WTC11 (cell line): ENCODE measurements around the gene MRGPRF. TPM values are rescaled to one million over a fixed set of nuclear protein-coding genes. Genes with fewer than 3 reads are reported as not detected.
A peak's percentile ranks its signal among the peaks of the same experiment; 100 is the strongest.

Source experiments
- ATAC-seq: fragments of 200-7000 bp; cut with Tn5 transposase; 2 replicates; pipeline ENCODE4 v1.10.0; 2021; ENCODE audit warnings: mild to moderate bottlenecking, moderate library complexity
- CTCF ChIA-PET: fragments of 300-600 bp; sonication (Branson Sonifier 250); formaldehyde crosslinking; loops from one replicate; lab custom pipeline; 2021; ENCODE audit warnings: antibody characterized with exemption; lab: Charles Lee
- POLR2A ChIA-PET: fragments of 350-600 bp; sonication (Branson Sonifier 250); formaldehyde crosslinking; loops from one replicate; lab custom pipeline; 2021; ENCODE audit warnings: antibody characterized with exemption; lab: Charles Lee
- DNase-seq: peaks from one replicate; pipeline ENCODE4 v3.0.0; 2021; ENCODE audit warnings: low spot score
- H3K27ac Mint-ChIP-seq: 2 replicates; pipeline ENCODE4 v1.8.0; 2021; ENCODE audit warnings: mixed read lengths
- H3K27me3 Mint-ChIP-seq: 2 replicates; pipeline ENCODE4 v1.8.0; 2021; ENCODE audit warnings: low read depth, mild to moderate bottlenecking, moderate library complexity, mixed read lengths
- H3K36me3 Mint-ChIP-seq: 2 replicates; pipeline ENCODE4 v1.8.0; 2021; ENCODE audit warnings: mixed read lengths
- H3K4me1 Mint-ChIP-seq: 2 replicates; pipeline ENCODE4 v1.8.0; 2022; ENCODE audit warnings: mixed read lengths
- H3K4me3 Mint-ChIP-seq: 2 replicates; pipeline ENCODE4 v1.8.0; 2021; ENCODE audit warnings: mild to moderate bottlenecking, moderate library complexity, mixed read lengths
- H3K9me3 Mint-ChIP-seq: 2 replicates; pipeline ENCODE4 v1.8.0; 2021; ENCODE audit warnings: mixed read lengths
- ATF1 ChIP-seq: sonication (generic); formaldehyde crosslinking; IDR thresholded peaks from 2 replicates; pipeline ENCODE4 v1.8.1; 2023; ENCODE audit warnings: mild to moderate bottlenecking, moderate library complexity, missing genetic modification reagents
- FOXK1 ChIP-seq: sonication (generic); formaldehyde crosslinking; IDR thresholded peaks from 2 replicates; pipeline ENCODE4 v1.8.0; 2022; ENCODE audit warnings: mild to moderate bottlenecking, moderate library complexity, missing genetic modification reagents
- GTF2I ChIP-seq: fragments of 250-450 bp; sonication (Bioruptor Pico); conservative IDR thresholded peaks from 2 replicates; pipeline ENCODE4 v1.4.0; 2021; ENCODE audit warnings: mild to moderate bottlenecking
- NFYB ChIP-seq: sonication (generic); formaldehyde crosslinking; conservative IDR thresholded peaks from 2 replicates; pipeline ENCODE4 v1.8.0; 2022; ENCODE audit warnings: low read depth, missing genetic modification reagents
- NR2C2 ChIP-seq: sonication (generic); formaldehyde crosslinking; IDR thresholded peaks from 2 replicates; pipeline ENCODE4 v1.8.0; 2022; ENCODE audit warnings: mild to moderate bottlenecking, missing genetic modification reagents
- ZNF263 ChIP-seq: sonication (generic); formaldehyde crosslinking; IDR thresholded peaks from 2 replicates; pipeline ENCODE4 v1.8.1; 2022; ENCODE audit warnings: low read depth, mild to moderate bottlenecking, moderate library complexity, missing genetic modification reagents
- total RNA-seq: library from RNA; stranded (reverse); gene quantifications from 3 replicates; pipeline ENCODE4 v1.2.3, GENCODE V29; 2021
- TF ChIP-seq, protein P1 (sequence below): fragments of 250-450 bp; sonication (Bioruptor Pico); conservative IDR thresholded peaks from 2 replicates; pipeline ENCODE4 v1.9.0; 2021; ENCODE audit warnings: mild to moderate bottlenecking
- TF ChIP-seq, protein P2 (sequence below): fragments of 250-450 bp; sonication (Bioruptor Pico); IDR thresholded peaks from 2 replicates; pipeline ENCODE4 v1.9.0; 2021; ENCODE audit warnings: moderate library complexity, mild to moderate bottlenecking, inconsistent platforms, borderline replicate concordance
- TF ChIP-seq, protein P3 (sequence below): fragments of 250-450 bp; sonication (Bioruptor Pico); IDR thresholded peaks from 2 replicates; pipeline ENCODE4 v2.1.2; 2022; ENCODE audit warnings: mild to moderate bottlenecking, moderate library complexity
- TF ChIP-seq, protein P4 (sequence below): sonication (generic); formaldehyde crosslinking; IDR thresholded peaks from 2 replicates; pipeline ENCODE4 v1.8.0; 2022; ENCODE audit warnings: missing genetic modification reagents
- TF ChIP-seq, protein P5 (sequence below): sonication (generic); formaldehyde crosslinking; IDR thresholded peaks from 2 replicates; pipeline ENCODE4 v1.8.0; 2023; ENCODE audit warnings: missing genetic modification reagents, mild to moderate bottlenecking, borderline replicate concordance
- TF ChIP-seq, protein P6 (sequence below): sonication (generic); formaldehyde crosslinking; IDR thresholded peaks from 2 replicates; pipeline ENCODE4 v1.8.1; 2023; ENCODE audit warnings: mild to moderate bottlenecking, missing genetic modification reagents, moderate library complexity
- TF ChIP-seq, protein P7 (sequence below): sonication (generic); formaldehyde crosslinking; IDR thresholded peaks from 2 replicates; pipeline ENCODE4 v1.8.0; 2022; ENCODE audit warnings: mild to moderate bottlenecking, missing genetic modification reagents

The MRGPRF gene
- total RNA-seq, 1 experiment from 2014 or later = 3.8 TPM

DNA sequence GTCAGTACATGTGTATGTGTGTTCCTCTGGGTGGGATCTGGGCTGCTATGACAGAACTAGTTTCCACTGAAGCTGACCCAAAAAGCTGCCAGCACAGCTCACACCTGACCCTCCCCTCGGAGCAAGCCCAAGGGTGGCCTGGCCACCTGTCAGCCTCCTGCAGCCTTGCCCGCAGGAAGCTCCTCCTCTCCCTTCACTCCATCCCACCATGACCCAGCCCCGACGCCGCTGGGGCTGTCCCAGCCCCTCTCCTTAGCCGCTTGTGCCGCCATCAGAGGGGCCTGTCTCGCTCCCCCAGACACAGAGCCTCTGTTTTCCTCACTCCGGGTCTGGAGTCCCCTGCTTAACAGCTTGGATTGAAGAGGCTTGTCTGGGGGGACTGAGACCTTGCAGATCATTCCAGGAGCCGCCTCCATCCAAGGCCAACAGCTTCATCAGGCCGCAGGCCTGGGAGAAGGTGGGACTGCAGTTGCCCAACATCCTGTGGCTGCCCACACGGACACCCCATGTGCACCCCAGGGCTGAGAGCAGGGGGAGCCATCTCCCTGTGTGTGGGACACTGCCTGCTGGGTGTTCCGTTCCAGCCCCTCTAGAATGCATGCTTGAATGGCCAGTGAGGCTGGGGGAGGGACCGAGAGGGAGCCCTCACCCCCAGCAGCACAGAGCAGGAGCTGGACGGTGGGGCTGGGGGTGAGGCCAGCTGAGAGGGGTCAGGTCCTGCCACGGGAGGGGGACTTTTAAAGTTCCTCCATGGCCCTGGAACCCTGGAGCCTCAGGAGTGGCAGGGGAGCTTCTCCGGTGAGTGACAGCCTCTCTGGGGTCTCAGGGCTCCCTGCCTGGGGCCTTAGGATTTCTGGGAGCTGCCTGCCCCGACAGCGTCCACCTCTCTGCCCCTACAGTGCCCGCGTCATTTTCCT, 696 bp downstream of the MRGPRF start:
- Mint-ChIP-seq H3K27me3 (peaks cover 5% of the 10 kb centered on the region), H3K4me1 (peaks cover 40% of the 10 kb centered on the region)
- no peak for ATAC-seq
- POLR2A ChIA-PET = interaction anchor here (1.0 to 1.4 kb wide), 4 partner anchors 23 to 62 kb away, joined by 3 to 6 read pairs (median 3); partner anchors contain the start of gene TPCN2
- TF ChIP-seq, protein P1, sequence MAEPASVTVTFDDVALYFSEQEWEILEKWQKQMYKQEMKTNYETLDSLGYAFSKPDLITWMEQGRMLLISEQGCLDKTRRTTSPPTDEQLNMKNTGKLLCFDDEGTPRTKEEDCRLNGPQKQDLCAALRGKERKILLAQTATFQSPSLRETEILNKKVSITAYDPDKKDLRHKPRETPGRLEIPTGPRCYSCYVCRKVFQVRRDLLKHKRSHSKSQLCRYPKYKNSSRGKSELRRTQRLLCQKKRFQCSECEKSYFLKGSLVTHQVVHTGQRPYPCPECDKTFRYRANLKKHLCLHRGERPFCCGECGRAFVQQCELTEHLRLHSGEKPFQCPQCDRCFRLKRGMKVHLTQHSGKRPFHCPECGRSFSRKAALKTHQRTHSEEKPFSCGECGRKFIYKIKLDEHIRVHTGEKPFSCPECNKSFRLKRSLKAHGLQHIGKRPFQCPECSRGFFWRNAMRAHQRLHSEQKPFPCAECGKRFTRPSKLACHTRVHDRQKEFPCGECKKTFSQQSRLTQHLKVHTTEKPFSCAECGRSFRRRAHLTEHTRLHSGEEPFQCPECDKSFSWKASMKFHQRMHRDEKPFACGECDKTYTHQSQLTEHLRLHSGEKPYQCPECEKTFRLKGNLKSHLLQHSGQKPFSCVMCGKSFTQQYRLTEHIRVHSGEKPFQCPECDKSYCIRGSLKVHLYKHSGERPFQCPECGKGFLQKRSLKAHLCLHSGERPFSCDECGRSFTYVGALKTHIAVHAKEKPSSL = no peak
- TF ChIP-seq, all 79 proteins: peak for 0
- Mint-ChIP-seq H3K27ac (no peak overlapping the region), H3K9me3 (peaks cover 11% of the 10 kb centered on the region), H3K4me3 (peak overlapping the region; percentile 62), H3K36me3 (no peaks in the 10 kb centered on the region)
- CTCF ChIA-PET = interaction anchor here (0.9 to 6.6 kb wide), 15 partner anchors 10 to 119 kb away, joined by 3 to 50 read pairs (median 6); partner anchors contain the start of gene TPCN2
- no peak for DNase-seq

DNA sequence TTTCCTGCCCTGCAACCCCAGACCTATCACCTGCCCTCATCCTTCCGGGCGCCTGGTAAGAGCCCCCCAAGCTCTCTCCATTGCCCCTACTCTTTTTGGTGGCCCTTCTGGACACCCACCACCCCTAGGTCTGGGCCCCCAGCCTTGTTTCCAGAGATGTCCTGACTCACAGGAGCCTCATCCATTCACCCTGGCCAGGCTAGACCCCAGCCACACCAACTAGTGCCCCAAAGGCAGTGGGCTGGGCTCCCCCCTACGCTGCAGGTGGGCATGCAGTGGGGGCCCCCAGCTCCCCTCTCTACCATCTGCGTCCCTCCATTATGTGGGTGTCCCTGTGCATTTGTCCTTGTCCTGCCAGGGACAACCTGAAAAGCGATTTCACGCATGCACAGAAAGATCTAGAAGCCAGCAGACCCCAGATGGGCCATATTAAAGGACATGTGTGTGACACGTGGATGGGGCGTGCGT, 1.4 kb downstream of the MRGPRF start:
- CTCF ChIA-PET = interaction anchor here (1.2 to 6.6 kb wide), 12 partner anchors 9 to 74 kb away, joined by 3 to 50 read pairs (median 6); partner anchors contain the start of gene TPCN2
- peak overlapping the region; percentile 62 for H3K4me3 Mint-ChIP-seq

More for the DNA sequence above, 1.4 kb downstream of the MRGPRF start:
- ATAC-seq = no peak
- TF ChIP-seq NFYB (CRISPR knock-in tag) = no peak
- no peak for TF ChIP-seq GTF2I (CRISPR knock-in tag)
- TF ChIP-seq, protein P2, sequence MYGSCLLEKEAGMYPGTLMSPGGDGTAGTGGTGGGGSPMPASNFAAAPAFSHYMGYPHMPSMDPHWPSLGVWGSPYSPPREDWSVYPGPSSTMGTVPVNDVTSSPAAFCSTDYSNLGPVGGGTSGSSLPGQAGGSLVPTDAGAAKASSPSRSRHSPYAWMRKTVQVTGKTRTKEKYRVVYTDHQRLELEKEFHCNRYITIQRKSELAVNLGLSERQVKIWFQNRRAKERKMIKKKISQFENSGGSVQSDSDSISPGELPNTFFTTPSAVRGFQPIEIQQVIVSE (CRISPR knock-in tag) = no peak
- TF ChIP-seq, protein P3, sequence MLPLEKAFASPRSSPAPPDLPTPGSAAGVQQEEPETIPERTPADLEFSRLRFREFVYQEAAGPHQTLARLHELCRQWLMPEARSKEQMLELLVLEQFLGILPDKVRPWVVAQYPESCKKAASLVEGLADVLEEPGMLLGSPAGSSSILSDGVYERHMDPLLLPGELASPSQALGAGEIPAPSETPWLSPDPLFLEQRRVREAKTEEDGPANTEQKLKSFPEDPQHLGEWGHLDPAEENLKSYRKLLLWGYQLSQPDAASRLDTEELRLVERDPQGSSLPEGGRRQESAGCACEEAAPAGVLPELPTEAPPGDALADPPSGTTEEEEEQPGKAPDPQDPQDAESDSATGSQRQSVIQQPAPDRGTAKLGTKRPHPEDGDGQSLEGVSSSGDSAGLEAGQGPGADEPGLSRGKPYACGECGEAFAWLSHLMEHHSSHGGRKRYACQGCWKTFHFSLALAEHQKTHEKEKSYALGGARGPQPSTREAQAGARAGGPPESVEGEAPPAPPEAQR = no peak
- TF ChIP-seq, protein P4, sequence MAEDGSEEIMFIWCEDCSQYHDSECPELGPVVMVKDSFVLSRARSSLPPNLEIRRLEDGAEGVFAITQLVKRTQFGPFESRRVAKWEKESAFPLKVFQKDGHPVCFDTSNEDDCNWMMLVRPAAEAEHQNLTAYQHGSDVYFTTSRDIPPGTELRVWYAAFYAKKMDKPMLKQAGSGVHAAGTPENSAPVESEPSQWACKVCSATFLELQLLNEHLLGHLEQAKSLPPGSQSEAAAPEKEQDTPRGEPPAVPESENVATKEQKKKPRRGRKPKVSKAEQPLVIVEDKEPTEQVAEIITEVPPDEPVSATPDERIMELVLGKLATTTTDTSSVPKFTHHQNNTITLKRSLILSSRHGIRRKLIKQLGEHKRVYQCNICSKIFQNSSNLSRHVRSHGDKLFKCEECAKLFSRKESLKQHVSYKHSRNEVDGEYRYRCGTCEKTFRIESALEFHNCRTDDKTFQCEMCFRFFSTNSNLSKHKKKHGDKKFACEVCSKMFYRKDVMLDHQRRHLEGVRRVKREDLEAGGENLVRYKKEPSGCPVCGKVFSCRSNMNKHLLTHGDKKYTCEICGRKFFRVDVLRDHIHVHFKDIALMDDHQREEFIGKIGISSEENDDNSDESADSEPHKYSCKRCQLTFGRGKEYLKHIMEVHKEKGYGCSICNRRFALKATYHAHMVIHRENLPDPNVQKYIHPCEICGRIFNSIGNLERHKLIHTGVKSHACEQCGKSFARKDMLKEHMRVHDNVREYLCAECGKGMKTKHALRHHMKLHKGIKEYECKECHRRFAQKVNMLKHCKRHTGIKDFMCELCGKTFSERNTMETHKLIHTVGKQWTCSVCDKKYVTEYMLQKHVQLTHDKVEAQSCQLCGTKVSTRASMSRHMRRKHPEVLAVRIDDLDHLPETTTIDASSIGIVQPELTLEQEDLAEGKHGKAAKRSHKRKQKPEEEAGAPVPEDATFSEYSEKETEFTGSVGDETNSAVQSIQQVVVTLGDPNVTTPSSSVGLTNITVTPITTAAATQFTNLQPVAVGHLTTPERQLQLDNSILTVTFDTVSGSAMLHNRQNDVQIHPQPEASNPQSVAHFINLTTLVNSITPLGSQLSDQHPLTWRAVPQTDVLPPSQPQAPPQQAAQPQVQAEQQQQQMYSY (CRISPR knock-in tag) = no peak
- TF ChIP-seq, protein P5, sequence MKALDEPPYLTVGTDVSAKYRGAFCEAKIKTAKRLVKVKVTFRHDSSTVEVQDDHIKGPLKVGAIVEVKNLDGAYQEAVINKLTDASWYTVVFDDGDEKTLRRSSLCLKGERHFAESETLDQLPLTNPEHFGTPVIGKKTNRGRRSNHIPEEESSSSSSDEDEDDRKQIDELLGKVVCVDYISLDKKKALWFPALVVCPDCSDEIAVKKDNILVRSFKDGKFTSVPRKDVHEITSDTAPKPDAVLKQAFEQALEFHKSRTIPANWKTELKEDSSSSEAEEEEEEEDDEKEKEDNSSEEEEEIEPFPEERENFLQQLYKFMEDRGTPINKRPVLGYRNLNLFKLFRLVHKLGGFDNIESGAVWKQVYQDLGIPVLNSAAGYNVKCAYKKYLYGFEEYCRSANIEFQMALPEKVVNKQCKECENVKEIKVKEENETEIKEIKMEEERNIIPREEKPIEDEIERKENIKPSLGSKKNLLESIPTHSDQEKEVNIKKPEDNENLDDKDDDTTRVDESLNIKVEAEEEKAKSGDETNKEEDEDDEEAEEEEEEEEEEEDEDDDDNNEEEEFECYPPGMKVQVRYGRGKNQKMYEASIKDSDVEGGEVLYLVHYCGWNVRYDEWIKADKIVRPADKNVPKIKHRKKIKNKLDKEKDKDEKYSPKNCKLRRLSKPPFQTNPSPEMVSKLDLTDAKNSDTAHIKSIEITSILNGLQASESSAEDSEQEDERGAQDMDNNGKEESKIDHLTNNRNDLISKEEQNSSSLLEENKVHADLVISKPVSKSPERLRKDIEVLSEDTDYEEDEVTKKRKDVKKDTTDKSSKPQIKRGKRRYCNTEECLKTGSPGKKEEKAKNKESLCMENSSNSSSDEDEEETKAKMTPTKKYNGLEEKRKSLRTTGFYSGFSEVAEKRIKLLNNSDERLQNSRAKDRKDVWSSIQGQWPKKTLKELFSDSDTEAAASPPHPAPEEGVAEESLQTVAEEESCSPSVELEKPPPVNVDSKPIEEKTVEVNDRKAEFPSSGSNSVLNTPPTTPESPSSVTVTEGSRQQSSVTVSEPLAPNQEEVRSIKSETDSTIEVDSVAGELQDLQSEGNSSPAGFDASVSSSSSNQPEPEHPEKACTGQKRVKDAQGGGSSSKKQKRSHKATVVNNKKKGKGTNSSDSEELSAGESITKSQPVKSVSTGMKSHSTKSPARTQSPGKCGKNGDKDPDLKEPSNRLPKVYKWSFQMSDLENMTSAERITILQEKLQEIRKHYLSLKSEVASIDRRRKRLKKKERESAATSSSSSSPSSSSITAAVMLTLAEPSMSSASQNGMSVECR = no peak
- no peak for TF ChIP-seq ZNF263 (CRISPR knock-in tag)
- no peak for TF ChIP-seq FOXK1 (CRISPR knock-in tag)
- TF ChIP-seq, protein P6, sequence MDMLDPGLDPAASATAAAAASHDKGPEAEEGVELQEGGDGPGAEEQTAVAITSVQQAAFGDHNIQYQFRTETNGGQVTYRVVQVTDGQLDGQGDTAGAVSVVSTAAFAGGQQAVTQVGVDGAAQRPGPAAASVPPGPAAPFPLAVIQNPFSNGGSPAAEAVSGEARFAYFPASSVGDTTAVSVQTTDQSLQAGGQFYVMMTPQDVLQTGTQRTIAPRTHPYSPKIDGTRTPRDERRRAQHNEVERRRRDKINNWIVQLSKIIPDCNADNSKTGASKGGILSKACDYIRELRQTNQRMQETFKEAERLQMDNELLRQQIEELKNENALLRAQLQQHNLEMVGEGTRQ (CRISPR knock-in tag) = no peak
- TF ChIP-seq ATF1 (CRISPR knock-in tag) = no peak
- TF ChIP-seq, protein P7, sequence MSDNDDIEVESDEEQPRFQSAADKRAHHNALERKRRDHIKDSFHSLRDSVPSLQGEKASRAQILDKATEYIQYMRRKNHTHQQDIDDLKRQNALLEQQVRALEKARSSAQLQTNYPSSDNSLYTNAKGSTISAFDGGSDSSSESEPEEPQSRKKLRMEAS (CRISPR knock-in tag) = no peak
- TF ChIP-seq NR2C2 (CRISPR knock-in tag) = no peak
- Mint-ChIP-seq H3K9me3 (peaks cover 4% of the 10 kb centered on the region; the same call in 1 of the 2 replicates), H3K27ac (no peak overlapping the region), H3K27me3 (peaks cover 5% of the 10 kb centered on the region), H3K36me3 (no peaks in the 10 kb centered on the region), H3K4me1 (peaks cover 41% of the 10 kb centered on the region)
- POLR2A ChIA-PET = interaction anchor here (0.7 to 1.2 kb wide), 4 partner anchors 13 to 61 kb away, joined by 3 read pairs; no protein-coding TSS in a partner anchor
- no peak for DNase-seq
